ENCODE measurements around the gene SPOCK1.

DNA sequence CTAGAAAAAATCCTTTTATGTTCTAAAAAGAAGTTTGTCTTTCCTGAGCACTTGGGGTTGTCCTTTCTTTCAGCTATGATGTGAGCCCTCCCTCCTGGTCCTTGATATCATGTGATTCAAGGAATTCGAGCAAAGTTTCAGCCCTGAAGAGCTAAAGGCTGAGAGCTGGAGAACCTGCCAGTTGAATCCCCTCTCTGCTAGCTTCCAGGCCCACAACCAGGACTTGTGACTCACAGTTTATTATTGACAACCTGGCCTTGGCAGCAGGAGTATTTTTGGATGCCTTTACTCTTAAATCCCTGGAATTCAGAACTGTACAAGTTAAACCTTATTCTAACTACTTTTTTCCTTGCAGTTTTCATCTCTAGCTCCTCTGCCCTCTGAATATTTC is 182.8 kb downstream of the SPOCK1 start:
- TF ChIP-seq, protein P1, sequence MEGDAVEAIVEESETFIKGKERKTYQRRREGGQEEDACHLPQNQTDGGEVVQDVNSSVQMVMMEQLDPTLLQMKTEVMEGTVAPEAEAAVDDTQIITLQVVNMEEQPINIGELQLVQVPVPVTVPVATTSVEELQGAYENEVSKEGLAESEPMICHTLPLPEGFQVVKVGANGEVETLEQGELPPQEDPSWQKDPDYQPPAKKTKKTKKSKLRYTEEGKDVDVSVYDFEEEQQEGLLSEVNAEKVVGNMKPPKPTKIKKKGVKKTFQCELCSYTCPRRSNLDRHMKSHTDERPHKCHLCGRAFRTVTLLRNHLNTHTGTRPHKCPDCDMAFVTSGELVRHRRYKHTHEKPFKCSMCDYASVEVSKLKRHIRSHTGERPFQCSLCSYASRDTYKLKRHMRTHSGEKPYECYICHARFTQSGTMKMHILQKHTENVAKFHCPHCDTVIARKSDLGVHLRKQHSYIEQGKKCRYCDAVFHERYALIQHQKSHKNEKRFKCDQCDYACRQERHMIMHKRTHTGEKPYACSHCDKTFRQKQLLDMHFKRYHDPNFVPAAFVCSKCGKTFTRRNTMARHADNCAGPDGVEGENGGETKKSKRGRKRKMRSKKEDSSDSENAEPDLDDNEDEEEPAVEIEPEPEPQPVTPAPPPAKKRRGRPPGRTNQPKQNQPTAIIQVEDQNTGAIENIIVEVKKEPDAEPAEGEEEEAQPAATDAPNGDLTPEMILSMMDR (conservative IDR thresholded peaks at IDR 0.05; ENCODE audit: low read depth, low read length), result no peak
- no peak for TF ChIP-seq EZH2 (IDR thresholded peaks at IDR 0.05; ENCODE audit: borderline replicate concordance, low read depth, low read length, poor library complexity, severe bottlenecking)

All from A673 (cell line).